Esophagus squamous epithelium (tissue), 5 donors: Measurements from ENCODE around the gene GPSM3. TPM values are rescaled to one million over a fixed set of nuclear protein-coding genes. Genes with fewer than 3 reads are reported as not detected.
A peak's percentile ranks its signal among the peaks of the same experiment; 100 is the strongest.
"Not testable (repeated sequence)": the region's sequence is repeated elsewhere in the genome, so short reads cannot be mapped to it uniquely, and the experiment has no call there.

ENCODE experiments used
- DNase-seq: peaks from one replicate; lab custom pipeline; 2025; lab: John Stamatoyannopoulos, UW
- H3K27ac ChIP-seq, 4 donors: fragments of 200-600 bp; sonication (generic); one replicate each; pipeline ENCODE4 v1.5.1; 2016 to 2019; ENCODE audit warnings: mild to moderate bottlenecking in 1 of 4
- H3K27me3 ChIP-seq, 4 donors: fragments of 200-600 bp; sonication (generic); 1 replicate in 3 of 4; 2 replicates in 1 of 4; pipeline versions ENCODE4 v1.5.1 to v1.6.0; 2017 to 2021; ENCODE audit warnings: antibody characterized with exemption in 1 of 4
- H3K36me3 ChIP-seq, 3 donors: fragments of 200-600 bp; sonication (generic); one replicate each; pipeline ENCODE4 v1.5.1; 2016 to 2019
- H3K4me1 ChIP-seq, 3 donors: fragments of 200-600 bp; sonication (generic); one replicate each; pipeline ENCODE4 v1.5.1; 2017 to 2019
- H3K4me3 ChIP-seq, 4 donors: fragments of 200-600 bp; sonication (generic); 1 replicate in 3 of 4; 2 replicates in 1 of 4; pipeline ENCODE4 v1.5.1; 2016 to 2019; ENCODE audit warnings: mild to moderate bottlenecking in 2 of 4, moderate library complexity in 1 of 4
- H3K9me3 ChIP-seq, 3 donors: fragments of 200-600 bp; sonication (generic); one replicate each; pipeline ENCODE4 v1.5.1; 2016 to 2019
- CTCF ChIP-seq, 6 experiments: fragments of 450-650 bp in 4 of 6; fragments of 200-600 bp in 2 of 6; sonication (generic) in 2 of 6; IDR thresholded peaks; one replicate each; pipeline ENCODE4 v1.5.1; 2016 to 2019; ENCODE audit warnings: antibody characterized with exemption in 6 of 6, mild to moderate bottlenecking in 4 of 6, moderate library complexity in 4 of 6
- POLR2A ChIP-seq, 4 donors: fragments of 450-650 bp; IDR thresholded peaks; one replicate each; pipeline ENCODE4 v1.6.1; 2017; ENCODE audit warnings: antibody characterized with exemption in 4 of 4, mild to moderate bottlenecking in 4 of 4, moderate library complexity in 3 of 4
- WGBS, 2 donors: methylation state at CpG; one replicate each; pipeline ENCODE4 v1.1.5; 2018; 5-methylcytosine and 5-hydroxymethylcytosine counted together
- intact Hi-C: fragments of 100-400 bp; cut with DNase I; formaldehyde crosslinking; loops from one replicate; pipeline ENCODE4 v1.15.0; 2022
- total RNA-seq, 4 donors: library from RNA; depleted of rRNA; stranded (reverse); fragments of >200 nt; gene quantifications; one replicate each; pipeline ENCODE4 v1.1.0, GENCODE V29; 2016
- donor health status: DM: yes; HTN: yes; CAD: no.

The GPSM3 gene
- total RNA-seq, 4 donors from 2014 or later: 1.6 to 14.1 (median 6.5) TPM

DNA sequence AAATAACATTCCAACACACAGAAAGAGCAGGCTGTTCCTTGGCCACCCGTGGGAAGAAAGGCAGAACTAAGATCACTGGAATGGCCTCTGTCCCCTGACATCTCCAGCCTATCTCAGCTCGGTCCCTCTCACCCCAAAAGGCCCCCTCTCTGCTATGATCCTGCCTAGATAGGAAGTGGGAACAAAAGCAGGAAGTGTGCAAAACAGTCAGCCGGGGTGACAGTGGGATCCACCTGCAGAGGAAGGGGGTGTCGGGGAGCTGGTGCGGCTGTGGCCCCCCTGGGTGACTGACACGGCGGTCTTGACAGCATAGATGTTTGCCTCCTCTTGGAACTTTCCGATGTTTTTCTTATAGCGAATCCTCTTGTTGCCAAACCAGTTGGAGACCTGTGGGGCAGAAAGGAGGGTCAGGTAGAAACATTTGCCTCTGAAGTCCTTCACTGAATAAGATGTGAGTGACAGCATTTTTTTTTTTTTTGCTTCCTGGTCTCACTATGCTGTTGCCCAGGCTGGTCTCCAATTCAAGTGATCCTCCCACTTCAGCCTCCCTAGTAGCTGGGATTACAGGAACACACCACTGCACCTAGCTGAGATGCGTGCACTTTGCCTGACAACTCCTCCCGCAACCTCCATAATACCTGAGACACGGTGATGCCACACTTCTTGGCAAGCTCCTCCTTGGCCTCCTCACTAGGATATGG, 5.3 kb downstream of the GPSM3 start:
- WGBS, 2 donors: 60% methylated on average over 10 to 12 of the region's 12 CpGs
- DNase-seq: no peak
- peaks cover 9 to 46% (median 19%) of the 10 kb centered on the region in 3 donors for H3K36me3 ChIP-seq
- peaks cover 19 to 78% (median 37%) of the 10 kb centered on the region in 3 donors for H3K4me1 ChIP-seq
- H3K27me3 ChIP-seq: no peaks in the 10 kb centered on the region
- H3K27ac ChIP-seq: peak overlapping the region; percentile 64 to 99 (median 98)
- H3K9me3 ChIP-seq: no peaks in the 10 kb centered on the region
- H3K4me3 ChIP-seq: no peak overlapping the region
- intact Hi-C loops: no loop called here
- TF ChIP-seq CTCF (IDR thresholded peaks at IDR 0.05): no peak
- no peak for TF ChIP-seq POLR2A (IDR thresholded peaks at IDR 0.05)

GRCh38 chr6:32186151-32186840, 6.1 kb downstream of the GPSM3 start:
- 41 to 59% methylated on average over 5 to 6 of the region's 10 CpGs for WGBS, 2 donors
- peaks cover 17 to 78% (median 43%) of the 10 kb centered on the region in 3 donors for H3K4me1 ChIP-seq
- H3K4me3 ChIP-seq, DNase-seq, H3K27me3 ChIP-seq, intact Hi-C loops, H3K9me3 ChIP-seq: not testable (repeated sequence)
- peaks cover 11 to 54% (median 19%) of the 10 kb centered on the region in 3 donors for H3K36me3 ChIP-seq
- H3K27ac ChIP-seq: peak overlapping the region; percentile 64 to 99 (median 92)

- H3K9me3 ChIP-seq, intact Hi-C loops, DNase-seq, H3K4me3 ChIP-seq, H3K27me3 ChIP-seq: not testable (repeated sequence)
- H3K27ac ChIP-seq: peak overlapping the region; percentile 64 to 99 (median 92)
- H3K4me1 ChIP-seq: peaks cover 17 to 78% (median 38%) of the 10 kb centered on the region in 3 donors
- peaks cover 15 to 60% (median 19%) of the 10 kb centered on the region in 3 donors for H3K36me3 ChIP-seq
- 7 to 34% methylated on average over 10 of the region's 11 CpGs for WGBS, 2 donors
Measured at GRCh38 chr6:32185681-32186131, 6.7 kb downstream of the GPSM3 start.

GRCh38 chr6:32184084-32184640, 8.3 kb downstream of the GPSM3 start, which contains the start of gene AGER:
AGER (minus strand) TSS chr6:32184253; CDS start chr6:32184222, 31 bp downstream.
- H3K9me3 ChIP-seq: no peaks in the 10 kb centered on the region
- DNase-seq: no peak
- no peaks in the 10 kb centered on the region for H3K27me3 ChIP-seq
- H3K4me3 ChIP-seq: no peak within 1 kb of the TSS
- TF ChIP-seq POLR2A (IDR thresholded peaks at IDR 0.05): no peak
- no peak for TF ChIP-seq CTCF (IDR thresholded peaks at IDR 0.05)
- 85 to 95% methylated on average over 4 to 6 of the region's 6 CpGs for WGBS, 2 donors
- H3K4me1 ChIP-seq: peaks cover 20 to 84% (median 45%) of the 10 kb centered on the region in 3 donors
- H3K27ac ChIP-seq: peak within 1 kb of the TSS; percentile 64 to 99 (median 82)
- intact Hi-C loops: no loop called here
- H3K36me3 ChIP-seq: peaks cover 15 to 74% (median 19%) of the 10 kb centered on the region in 3 donors

DNA sequence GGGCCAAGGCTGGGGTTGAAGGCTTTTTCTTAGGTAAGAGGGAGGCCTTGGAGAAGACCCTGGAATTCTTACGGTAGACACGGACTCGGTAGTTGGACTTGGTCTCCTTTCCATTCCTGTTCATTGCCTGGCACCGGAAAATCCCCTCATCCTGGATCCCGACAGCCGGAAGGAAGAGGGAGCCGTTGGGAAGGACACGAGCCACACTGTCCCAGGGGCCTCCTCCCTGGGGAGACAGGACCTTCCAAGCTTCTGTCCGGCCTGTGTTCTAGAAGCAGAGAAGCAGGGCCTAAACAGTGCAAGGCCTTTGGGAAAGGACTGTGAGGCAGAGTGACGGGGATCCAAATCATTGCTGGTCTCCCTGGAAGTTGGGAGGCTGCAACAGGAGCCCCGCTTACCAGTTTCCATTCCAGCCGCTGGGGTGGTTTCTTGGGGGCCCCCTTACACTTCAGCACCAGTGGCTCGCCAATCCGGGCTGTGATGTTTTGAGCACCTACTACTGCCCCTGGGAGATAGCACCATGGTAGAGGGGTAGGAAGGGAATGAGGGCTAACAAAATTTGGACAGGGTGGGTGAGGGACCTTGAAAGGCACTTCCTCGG, 8.9 kb downstream of the GPSM3 start:
- no peaks in the 10 kb centered on the region for H3K9me3 ChIP-seq
- no peak overlapping the region for H3K4me3 ChIP-seq
- H3K27me3 ChIP-seq: no peaks in the 10 kb centered on the region
- DNase-seq: no peak
- H3K27ac ChIP-seq: peak overlapping the region; percentile 32 to 99 (median 82)
- H3K36me3 ChIP-seq: peaks cover 15 to 74% (median 19%) of the 10 kb centered on the region in 3 donors
- TF ChIP-seq CTCF (IDR thresholded peaks at IDR 0.05) (no peak), POLR2A (IDR thresholded peaks at IDR 0.05) (no peak)
- intact Hi-C loops: no loop called here
- WGBS, 2 donors: 78 to 82% methylated on average over 9 to 14 of the region's 15 CpGs
- peaks cover 20 to 84% (median 48%) of the 10 kb centered on the region in 3 donors for H3K4me1 ChIP-seq
